Umbilical cord (tissue), 2 donors: Measurements from ENCODE around the gene KCNC2. TPM values are rescaled to one million over a fixed set of nuclear protein-coding genes. Genes with fewer than 3 reads are reported as not detected.

Experiments used
- DNase-seq: peaks from one replicate; pipeline ENCODE4 v3.0.0-alpha.2; 2015; ENCODE audit warnings: low spot score
- total RNA-seq: library from RNA; depleted of rRNA; stranded (reverse); fragments of >200 nt; gene quantifications from one replicate; pipeline ENCODE4 v1.2.3, GENCODE V29; 2014; ENCODE audit warnings: low replicate concordance; ENCODE audit not compliant: insufficient read depth

KCNC2 gene
- total RNA-seq, 1 donor from 2014 or later = 4.1 TPM

DNA sequence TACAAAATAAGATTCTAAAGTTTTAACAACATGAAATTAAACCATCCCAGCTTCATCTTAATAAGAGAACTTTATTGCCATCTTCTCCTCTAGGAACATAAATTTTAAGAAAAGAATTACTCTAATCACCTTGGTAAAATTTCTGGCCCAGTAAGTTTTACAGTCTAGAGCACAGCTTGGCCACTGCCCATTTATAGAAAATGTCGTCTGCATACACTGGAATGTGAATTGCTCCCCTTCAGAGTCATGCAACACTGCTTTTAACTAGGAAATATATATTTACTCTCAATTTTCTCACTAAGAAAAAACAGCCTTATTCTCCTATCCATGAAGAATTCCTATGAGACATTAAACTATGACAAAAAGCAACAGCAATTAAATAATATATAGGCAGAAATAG lies 48.2 kb downstream of the KCNC2 start:
- no peak for DNase-seq

DNA sequence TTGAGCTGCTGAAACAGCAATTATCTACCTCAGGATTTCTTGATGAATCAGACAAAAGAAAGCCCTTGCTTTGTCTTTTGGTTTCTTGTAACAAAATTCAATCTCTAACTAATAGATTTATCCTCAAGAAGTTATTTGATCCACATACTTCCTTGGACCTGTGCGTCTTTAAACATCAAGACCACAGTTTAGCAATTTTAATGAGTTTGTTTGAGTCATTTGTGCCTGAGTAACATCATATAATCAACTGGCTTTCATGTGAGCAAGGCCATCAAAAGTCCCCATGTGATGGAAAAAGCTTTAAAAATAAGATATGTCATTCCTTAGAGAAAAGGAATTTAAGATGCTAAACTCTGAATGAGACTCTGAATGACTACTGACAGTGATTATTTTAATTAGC lies 52.3 kb downstream of the KCNC2 start:
- no peak for DNase-seq

- no peak for DNase-seq
Measured at GRCh38 chr12:75155962-75156361, 53.7 kb downstream of the KCNC2 start.

DNA sequence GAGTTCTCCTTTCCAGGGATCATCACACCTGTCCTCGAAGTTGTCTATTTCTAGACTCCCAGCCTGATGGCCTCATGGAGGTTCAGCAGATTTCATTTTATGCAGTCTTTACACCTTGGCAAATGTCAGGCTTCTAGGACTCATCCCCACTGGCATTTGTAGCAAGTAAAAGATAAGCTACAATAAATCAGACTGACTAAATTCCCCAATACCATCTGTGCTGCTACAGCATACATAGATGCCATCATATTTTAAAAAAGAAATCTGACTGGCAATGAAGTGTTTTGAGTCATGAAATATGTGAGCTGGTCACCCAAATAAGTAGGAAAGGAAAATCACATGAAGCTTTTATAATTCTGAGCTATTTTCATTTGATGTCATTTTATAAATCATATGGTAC lies 55.3 kb downstream of the KCNC2 start:
- peak; percentile 24 for DNase-seq

- peak; percentile 45 for DNase-seq
Measured at GRCh38 chr12:75139196-75139595, 70.4 kb downstream of the KCNC2 start.

- no peak for DNase-seq
Measured at GRCh38 chr12:75137896-75138295, 71.7 kb downstream of the KCNC2 start.

DNA sequence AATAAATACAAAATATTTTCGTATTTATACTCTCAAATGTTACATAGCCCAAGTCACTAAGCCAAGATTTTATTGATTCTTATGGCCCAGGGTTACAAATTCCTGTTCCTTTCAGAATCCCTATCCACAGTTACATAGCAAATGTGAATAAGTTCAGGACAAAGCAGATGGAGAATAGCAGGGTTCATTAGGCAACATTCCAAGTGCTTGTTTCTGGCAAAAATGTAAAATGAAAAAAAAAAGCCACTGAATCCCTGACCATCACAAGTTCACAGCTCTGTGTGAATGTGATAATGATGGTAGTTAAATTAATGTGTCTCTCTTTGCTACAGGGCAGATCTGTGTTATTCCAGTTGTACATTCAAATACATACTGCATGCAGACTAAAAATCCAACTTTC lies 74.6 kb downstream of the KCNC2 start:
- no peak for DNase-seq

DNA sequence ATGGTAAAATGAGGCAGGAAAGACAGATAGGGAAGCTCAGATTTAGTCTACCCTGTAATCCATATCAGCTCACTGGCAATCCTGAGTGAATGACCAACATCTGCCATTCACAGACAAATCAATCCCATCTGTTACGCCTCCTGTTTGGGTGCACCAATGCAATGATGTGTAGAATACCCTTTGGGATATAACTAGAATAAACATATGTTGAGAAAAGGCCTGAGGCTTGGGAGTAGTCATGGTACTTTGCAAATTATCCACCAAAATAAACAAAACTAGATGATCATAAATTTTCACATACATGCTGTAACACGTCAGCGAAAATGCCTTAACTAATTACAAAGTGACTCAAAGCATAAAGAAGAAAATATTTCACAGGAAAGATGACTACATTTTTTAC lies 78.8 kb downstream of the KCNC2 start:
- DNase-seq = no peak

DNA sequence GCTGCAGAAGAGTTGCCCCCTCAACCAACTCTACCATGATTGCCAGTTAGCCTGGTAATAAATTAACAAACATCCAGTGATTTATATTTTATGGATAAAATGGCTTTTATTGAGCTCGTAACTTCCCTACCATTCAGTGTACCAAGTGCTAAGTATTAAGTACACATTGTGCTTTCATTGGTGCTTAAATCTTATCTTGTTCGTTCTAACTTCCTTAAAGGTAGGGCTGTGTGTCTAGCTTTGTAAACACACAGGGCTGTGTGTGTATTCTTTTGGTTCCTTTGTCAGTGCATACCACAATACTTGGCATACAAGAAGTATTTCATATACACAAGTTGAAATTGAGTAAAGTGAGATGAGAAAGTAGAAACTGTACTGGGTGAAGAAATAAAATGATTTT lies 80.4 kb downstream of the KCNC2 start:
- no peak for DNase-seq

- no peak for DNase-seq
Measured at GRCh38 chr12:75121036-75121705, 88.5 kb downstream of the KCNC2 start.

DNA sequence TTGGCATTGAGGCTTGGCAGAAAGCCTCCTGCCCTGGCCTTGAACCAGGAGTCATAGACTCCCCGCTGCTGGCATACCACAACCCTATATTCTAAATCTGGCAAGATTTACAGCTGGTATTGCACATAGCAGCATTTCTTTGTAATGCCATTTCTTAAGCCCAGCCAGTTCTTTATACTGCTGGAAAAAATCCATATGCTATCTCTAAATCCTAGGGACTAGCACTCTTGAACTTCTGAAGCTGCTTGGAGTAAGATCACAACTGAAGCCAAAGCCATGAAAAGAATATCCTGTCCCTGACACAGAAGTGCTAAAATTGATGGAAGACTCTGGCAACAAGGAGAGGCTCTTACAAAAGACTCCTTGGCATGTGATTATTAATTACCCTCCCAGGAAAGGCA lies 89.3 kb downstream of the KCNC2 start:
- DNase-seq = peak; percentile 98

DNA sequence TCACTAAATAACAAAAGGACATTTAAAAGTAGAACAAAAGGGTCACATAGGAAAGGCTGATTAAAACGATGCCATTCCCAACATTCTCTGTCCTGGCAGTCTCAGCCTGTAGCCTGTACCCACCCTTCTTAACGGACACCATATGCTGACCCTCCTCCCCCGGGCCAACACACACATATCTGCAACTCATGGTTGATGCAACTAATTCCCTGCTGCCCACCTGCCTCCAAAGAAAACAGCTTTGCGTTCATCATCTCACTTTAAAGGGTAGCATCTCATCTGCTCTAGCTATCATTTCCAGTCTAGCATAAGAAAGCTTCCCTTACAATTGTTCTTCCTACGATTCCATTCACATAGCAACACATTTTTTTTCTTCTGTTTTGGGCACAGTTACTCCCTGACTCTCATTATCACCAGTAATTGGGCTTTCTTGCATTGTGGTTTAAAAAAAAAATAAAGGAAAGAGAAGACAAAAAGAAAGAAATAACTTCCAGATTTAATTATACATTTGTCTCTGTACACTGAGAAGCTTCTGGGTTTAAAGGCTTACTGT lies 92.9 kb downstream of the KCNC2 start:
- DNase-seq = no peak

GRCh38 chr12:75115748-75116147 lies 93.9 kb downstream of the KCNC2 start:
- no peak for DNase-seq

- no peak for DNase-seq
Measured at GRCh38 chr12:75103822-75104221, 105.8 kb downstream of the KCNC2 start.

- no peak for DNase-seq
Measured at GRCh38 chr12:75101781-75102180, 107.9 kb downstream of the KCNC2 start.

DNA sequence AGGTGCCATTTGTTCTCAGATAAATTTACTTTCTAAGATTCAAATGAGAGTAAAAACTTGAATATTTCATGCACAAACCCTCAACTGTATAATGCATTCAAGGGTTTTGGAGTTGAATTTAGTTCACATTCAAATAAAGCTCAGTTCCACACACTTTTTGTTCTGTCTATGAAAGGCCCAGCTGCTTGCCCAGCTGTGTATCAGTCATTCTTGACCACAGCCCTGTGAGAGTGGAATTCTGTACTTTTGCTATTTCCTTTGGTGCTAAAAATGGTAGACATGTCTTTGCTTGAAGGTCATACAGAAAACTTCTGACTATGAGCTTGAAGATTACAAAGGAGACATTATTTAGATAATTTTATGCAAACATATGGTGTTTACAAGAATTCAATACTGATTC lies 110.4 kb downstream of the KCNC2 start:
- DNase-seq = no peak

DNA sequence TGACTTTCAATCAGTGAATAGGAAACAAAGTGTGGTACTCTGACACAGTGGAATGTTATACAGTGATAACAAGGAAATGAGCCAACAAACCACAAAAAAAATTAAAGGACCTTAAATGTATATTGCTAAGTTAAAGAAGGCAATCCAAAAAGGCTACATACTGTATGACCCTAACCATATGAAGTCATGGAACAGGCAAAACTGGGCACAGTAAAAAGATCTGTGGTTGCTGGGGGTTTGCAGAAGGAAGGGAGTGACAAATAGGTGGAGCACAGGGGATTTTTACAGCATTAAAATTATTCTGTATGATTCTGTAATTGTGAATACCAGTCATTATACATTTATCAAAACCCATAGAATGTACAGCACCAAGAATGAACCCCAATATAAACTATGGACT lies 112.6 kb downstream of the KCNC2 start:
- no peak for DNase-seq

DNA sequence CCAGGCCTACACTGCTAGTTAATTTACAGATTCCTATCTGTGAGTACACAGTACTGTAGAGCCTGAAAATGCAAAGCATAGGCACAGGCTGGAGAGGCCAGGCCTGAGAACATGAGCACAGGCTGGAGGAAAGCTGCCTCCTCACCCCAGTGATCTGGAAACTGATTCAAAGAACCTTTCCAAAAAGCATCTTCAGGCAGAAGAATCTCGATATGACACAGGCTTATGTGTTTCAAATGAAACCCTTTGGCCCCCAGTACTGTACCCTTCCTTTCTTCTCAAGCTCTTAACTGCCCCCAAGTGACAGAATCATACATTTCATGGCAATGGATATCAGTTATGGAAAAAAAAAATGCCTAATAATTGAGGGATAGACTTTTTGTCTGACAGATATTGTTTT lies 122.0 kb downstream of the KCNC2 start:
- peak; percentile 25 for DNase-seq

DNA sequence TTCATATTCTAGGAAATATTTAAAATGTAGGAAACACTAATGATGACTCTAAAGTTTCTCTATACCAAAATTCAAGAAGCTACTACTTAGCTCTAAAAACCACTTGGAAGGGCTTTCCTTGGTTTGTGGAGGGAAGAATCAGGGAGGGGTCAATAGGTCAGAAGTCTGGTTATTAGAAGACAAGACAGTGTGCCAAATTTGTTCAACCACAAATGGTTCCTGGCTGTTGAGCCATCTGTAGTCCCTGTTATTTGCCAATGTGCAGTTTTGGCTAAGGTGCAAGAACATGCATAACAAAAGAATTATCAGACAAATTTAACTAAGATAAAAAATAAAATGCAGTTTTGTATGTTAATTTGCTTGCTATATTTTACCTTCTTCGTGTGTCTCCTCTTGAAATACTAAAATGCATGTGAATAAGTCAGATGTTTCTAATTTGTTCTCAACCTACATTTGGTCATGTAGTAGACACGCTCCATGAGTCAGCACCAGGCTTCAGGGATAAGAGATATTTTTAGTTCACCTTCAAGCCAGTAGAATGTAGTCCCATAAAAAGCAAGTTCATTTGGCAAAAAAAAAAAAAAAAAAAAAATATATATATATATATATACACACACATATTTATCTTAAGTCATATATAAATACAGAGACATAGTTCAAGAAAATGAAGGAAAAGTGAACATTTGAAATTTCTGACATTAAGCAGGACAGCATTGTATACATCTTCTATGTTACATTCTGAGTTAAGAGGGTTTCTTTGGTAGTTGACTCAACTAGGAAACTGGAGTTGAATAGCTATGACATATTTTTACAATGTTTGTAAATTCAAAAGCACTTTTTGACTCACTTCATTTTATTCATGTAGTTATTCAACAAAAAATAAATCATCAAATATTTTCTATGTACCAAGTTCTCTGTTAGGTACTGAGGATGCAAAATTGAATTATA lies 123.3 kb downstream of the KCNC2 start:
- peak; percentile 68 for DNase-seq

DNA sequence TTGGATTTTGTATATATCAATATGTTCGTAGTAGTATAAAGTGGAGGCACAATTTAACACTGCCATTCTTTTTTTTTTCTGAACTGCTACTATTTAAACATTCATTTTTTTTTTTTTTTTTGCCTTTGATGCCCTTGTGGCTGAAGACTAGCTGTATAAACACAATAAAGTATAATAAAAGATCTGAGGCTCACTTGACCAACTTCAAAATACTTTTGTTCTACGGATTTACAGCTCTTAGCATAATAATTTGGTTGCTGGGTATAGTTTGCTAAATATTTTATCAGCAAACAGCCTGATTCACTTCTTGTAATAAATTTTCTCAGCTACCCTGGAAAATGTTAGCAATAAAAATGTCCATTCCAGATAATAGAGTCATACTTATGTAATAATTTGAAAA lies 128.3 kb downstream of the KCNC2 start:
- DNase-seq = peak; percentile 67

DNA sequence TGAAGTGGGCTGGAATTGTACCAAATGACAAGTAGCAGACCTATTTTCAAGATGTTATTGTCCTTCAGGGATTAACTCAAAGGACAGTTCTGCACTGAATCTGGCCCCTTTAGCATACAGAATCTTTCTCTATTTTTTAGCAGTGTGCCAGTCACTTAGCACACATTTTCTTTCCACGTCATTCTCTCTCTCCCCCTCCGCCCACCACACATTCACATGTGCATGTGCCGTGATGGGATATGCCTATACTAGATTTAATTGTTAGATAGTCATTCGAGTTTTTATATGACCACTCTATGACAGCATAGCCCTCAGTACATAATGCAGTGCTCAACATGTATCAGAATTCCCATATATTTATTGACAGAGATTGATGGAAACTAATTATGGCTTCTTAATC lies 129.1 kb downstream of the KCNC2 start:
- DNase-seq = no peak

DNA sequence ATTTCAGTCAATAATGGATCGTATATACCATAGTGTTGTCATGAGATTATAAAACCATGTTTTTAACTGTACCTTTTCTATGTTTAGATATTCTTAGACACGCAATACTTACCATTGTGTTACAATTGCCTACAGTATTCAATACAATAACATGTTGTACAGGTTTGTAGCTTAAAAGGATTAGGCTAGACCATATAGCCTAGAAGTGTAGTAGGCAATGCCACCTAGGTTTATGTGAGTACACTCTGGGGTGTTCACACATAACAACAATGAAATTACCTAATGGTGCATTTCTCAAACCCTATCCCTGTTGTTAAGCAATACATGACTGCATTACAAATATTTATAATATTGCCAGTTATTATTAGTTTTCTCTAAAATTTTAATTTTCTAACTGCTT lies 144.2 kb downstream of the KCNC2 start:
- no peak for DNase-seq

- DNase-seq = peak; percentile 52
Measured at GRCh38 chr12:75062691-75063090, 146.9 kb downstream of the KCNC2 start.
